IMR-90 (cell line): ENCODE measurements around the gene ELMOD3. TPM values are rescaled to one million over a fixed set of nuclear protein-coding genes. Genes with fewer than 3 reads are reported as not detected.

ENCODE experiments used
- ATAC-seq: fragments of 200-7000 bp; cut with Tn5 transposase; 2 replicates; pipeline ENCODE4 v1.9.1; 2020; ENCODE audit warnings: low read depth, mild to moderate bottlenecking, moderate library complexity
- BruUV-seq: library from RNA; stranded (reverse); fragments of 400-500 nt; replicated peaks from 2 replicates; lab custom pipeline; 2021; lab: Mats Ljungman, UMichigan
- CTCF ChIA-PET: fragments of 300-600 bp; formaldehyde crosslinking; extraction: SDS; loops from one replicate; lab custom pipeline; 2021; ENCODE audit warnings: antibody characterized with exemption; lab: Yijun Ruan, JAX
- POLR2A ChIA-PET: fragments of 300-600 bp; sonication (Branson Sonifier 250); formaldehyde crosslinking; loops from one replicate; lab custom pipeline; 2022; ENCODE audit warnings: antibody characterized with exemption; ENCODE audit not compliant: unreplicated experiment; lab: Charles Lee
- DNase-seq: peaks from one replicate; pipeline ENCODE4 v3.0.0; 2013
- H2AFZ ChIP-seq: replicated peaks from 2 replicates; pipeline ENCODE3; 2013; ENCODE audit warnings: low read length, mild to moderate bottlenecking; ENCODE audit not compliant: poor library complexity
- H2AK5ac ChIP-seq: 2 replicates; pipeline ENCODE4 v1.6.1; 2013; ENCODE audit warnings: low read depth, low read length, inconsistent platforms
- H2AK9ac ChIP-seq: replicated peaks from 2 replicates; pipeline ENCODE3; 2013; ENCODE audit warnings: mild to moderate bottlenecking, low read depth, low read length, moderate library complexity; ENCODE audit not compliant: poor library complexity
- H2BK120ac ChIP-seq: 2 replicates; pipeline ENCODE4 v1.6.1; 2013; ENCODE audit warnings: low read depth, low read length, inconsistent platforms
- H2BK15ac ChIP-seq: 3 replicates; pipeline ENCODE4 v1.6.1; 2013; ENCODE audit warnings: low read depth, low read length, inconsistent platforms
- H2BK20ac ChIP-seq: 2 replicates; pipeline ENCODE4 v1.6.1; 2013; ENCODE audit warnings: low read depth, mild to moderate bottlenecking, inconsistent platforms, low read length, moderate library complexity
- H2BK5ac ChIP-seq: 2 replicates; pipeline ENCODE4 v1.6.1; 2013; ENCODE audit warnings: mild to moderate bottlenecking, low read depth, low read length, inconsistent platforms; ENCODE audit not compliant: poor library complexity, severe bottlenecking
- H3K14ac ChIP-seq: replicated peaks from 2 replicates; pipeline ENCODE4 v1.6.1; 2013; ENCODE audit warnings: low read depth, low read length, inconsistent platforms
- H3K18ac ChIP-seq: 2 replicates; pipeline ENCODE4 v1.6.1; 2013; ENCODE audit warnings: low read depth, low read length, control low read depth
- H3K23ac ChIP-seq: 2 replicates; pipeline ENCODE4 v1.6.1; 2013; ENCODE audit warnings: low read depth, low read length, inconsistent platforms
- H3K27ac ChIP-seq: 2 replicates; pipeline ENCODE4 v1.5.1; 2013; ENCODE audit warnings: mild to moderate bottlenecking, control low read depth, low read length; ENCODE audit not compliant: insufficient read depth
- H3K27me3 ChIP-seq: 2 replicates; pipeline ENCODE4 v1.6.1; 2013; ENCODE audit warnings: low read length; ENCODE audit not compliant: control insufficient read depth, insufficient read depth
- H3K36me3 ChIP-seq: 2 replicates; pipeline ENCODE4 v1.6.1; 2013; ENCODE audit warnings: low read length, mixed read lengths; ENCODE audit not compliant: control insufficient read depth, insufficient read depth
- H3K4ac ChIP-seq: 2 replicates; pipeline ENCODE4 v1.6.1; 2013; ENCODE audit warnings: low read depth, low read length, inconsistent platforms
- H3K4me1 ChIP-seq: 2 replicates; pipeline ENCODE4 v1.6.1; 2013; ENCODE audit warnings: low read length, mixed read lengths; ENCODE audit not compliant: control insufficient read depth, insufficient read depth
- H3K4me2 ChIP-seq: 2 replicates; pipeline ENCODE4 v1.6.1; 2013; ENCODE audit warnings: low read depth, mild to moderate bottlenecking, control low read depth, low read length, moderate library complexity
- H3K4me3 ChIP-seq: 2 replicates; pipeline ENCODE4 v1.5.1; 2013; ENCODE audit warnings: low read depth, mild to moderate bottlenecking, control low read depth, low read length, moderate library complexity; ENCODE audit not compliant: insufficient read depth
- H3K56ac ChIP-seq: 2 replicates; pipeline ENCODE4 v1.6.1; 2013; ENCODE audit warnings: low read length, inconsistent platforms; ENCODE audit not compliant: insufficient read depth; ENCODE audit errors: extremely low read depth
- H3K79me1 ChIP-seq, 2 experiments: 2 replicates each; pipeline ENCODE4 v1.6.1; 2013; ENCODE audit warnings: low read length in 2 of 2, inconsistent platforms in 1 of 2, low read depth in 1 of 2
- H3K9ac ChIP-seq: 2 replicates; pipeline ENCODE4 v1.6.1; 2013; ENCODE audit warnings: low read depth, low read length, control low read depth
- H3K9me1 ChIP-seq: 2 replicates; pipeline ENCODE4 v1.6.1; 2013; ENCODE audit warnings: low read length, inconsistent platforms; ENCODE audit not compliant: insufficient read depth
- H3K9me3 ChIP-seq: 2 replicates; pipeline ENCODE4 v1.6.1; 2013; ENCODE audit warnings: low read length; ENCODE audit not compliant: control insufficient read depth, insufficient read depth
- H4K20me1 ChIP-seq: 2 replicates; pipeline ENCODE4 v1.6.1; 2013; ENCODE audit warnings: low read length, inconsistent platforms; ENCODE audit not compliant: insufficient read depth
- H4K5ac ChIP-seq: 2 replicates; pipeline ENCODE4 v1.6.1; 2013; ENCODE audit warnings: mild to moderate bottlenecking, low read depth, low read length, control low read depth
- H4K8ac ChIP-seq, 2 experiments: 2 replicates each; pipeline ENCODE4 v1.6.1; 2013; ENCODE audit warnings: low read depth in 2 of 2, low read length in 2 of 2, control low read depth in 1 of 2, inconsistent platforms in 1 of 2
- H4K91ac ChIP-seq: 2 replicates; pipeline ENCODE4 v1.6.1; 2013; ENCODE audit warnings: low read depth, low read length, inconsistent platforms; ENCODE audit not compliant: insufficient read depth
- CEBPB ChIP-seq: IDR thresholded peaks from 2 replicates; pipeline ENCODE4 v1.6.1; 2012; ENCODE audit warnings: low read depth, low read length, improper control_type of control experiment
- FOS ChIP-seq: fragments of 150-350 bp; IDR thresholded peaks from 2 replicates; pipeline ENCODE4 v1.6.1; 2016; ENCODE audit warnings: low read depth, low read length
- WGBS, 2 experiments: methylation state at CpG; one replicate each; pipeline versions ENCODE4 v1.1.5 to v1.1.7; 2013; ENCODE audit warnings: missing lambda C conversion rate in 2 of 2; ENCODE audit not compliant: insufficient read length in 1 of 2; ENCODE audit errors: extremely low coverage in 2 of 2; 5-methylcytosine and 5-hydroxymethylcytosine counted together
- dilution Hi-C: fragments of 300-500 bp; cut with HindIII; formaldehyde crosslinking; loops from one replicate; pipeline ENCODE4 v1.14.3; 2018; ENCODE audit warnings: low sequenced_read_pairs; ENCODE audit not compliant: unreplicated experiment
- in situ Hi-C: fragments of 300-500 bp; cut with MboI; formaldehyde crosslinking; loops from 3 replicates; pipeline ENCODE4 v1.14.3; 2019; ENCODE audit warnings: low sequenced_read_pairs, inconsistent platforms, mixed read lengths
- intact Hi-C: fragments of 100-400 bp; cut with micrococcal nuclease; formaldehyde crosslinking; loops from 2 replicates; pipeline ENCODE4 v1.10.0; 2022
- polyA plus RNA-seq, 3 experiments: library from polyadenylated mRNA; depleted of rRNA; stranded (reverse); fragments of >200 nt; gene quantifications; 2 replicates each; pipeline ENCODE4 v1.2.3, GENCODE V29; 2012; ENCODE audit warnings: low replicate concordance in 1 of 3
- total RNA-seq: library from RNA; depleted of rRNA; stranded (reverse); fragments of >200 nt; gene quantifications from 2 replicates; pipeline ENCODE4 v1.2.3, GENCODE V29; 2012

Gene ELMOD3
- total and polyA plus RNA-seq, 2 of the 4 experiments (the other 2 are of a cell fraction) = 13.1 to 20.7 TPM

DNA sequence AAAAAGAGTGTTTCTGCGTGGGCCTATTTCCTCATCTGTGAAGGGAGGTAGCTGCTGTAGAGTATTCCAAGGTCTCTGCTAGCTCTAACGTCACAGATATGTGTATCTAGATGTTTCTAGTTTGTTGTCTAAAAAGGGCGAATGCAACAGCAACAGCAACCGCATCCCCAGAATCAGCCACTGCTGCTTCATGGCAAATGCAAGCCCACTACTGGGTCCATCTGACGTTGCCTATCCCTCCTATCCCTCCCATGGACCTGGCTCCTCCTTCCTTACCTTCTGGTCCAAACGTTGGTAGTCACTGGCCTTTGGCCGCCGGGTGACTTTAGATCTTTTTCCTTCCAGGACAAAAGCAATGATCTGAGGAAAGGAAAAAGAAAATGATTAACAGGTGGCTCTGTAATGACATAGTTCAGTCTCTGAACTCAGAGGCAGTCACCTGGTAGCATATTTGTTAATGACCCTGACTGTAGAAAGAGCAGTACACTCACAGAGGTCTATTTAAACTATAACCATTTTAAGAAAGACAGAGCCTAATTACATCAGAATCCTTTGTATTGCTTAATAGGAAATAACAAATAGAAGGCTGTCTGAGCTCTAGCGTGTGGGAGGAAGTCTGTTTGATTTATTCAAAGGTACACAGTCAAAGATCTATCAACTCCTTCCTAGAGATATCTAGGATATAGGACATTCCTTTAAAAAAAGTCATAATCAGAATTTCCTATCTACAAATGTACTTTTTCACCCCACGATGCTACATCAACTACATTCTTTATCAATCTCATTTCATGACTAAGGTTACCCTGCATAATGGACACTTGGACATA lies 29.7 kb upstream of the ELMOD3 start:
- Histone ChIP-seq H3K4me1 (peaks cover 7% of the 10 kb centered on the region), H4K91ac (no peak overlapping the region), H3K14ac (peak overlapping the region; percentile 43; the same call in 1 of the 2 replicates), H3K18ac (no peak overlapping the region), H3K23ac (peak overlapping the region; percentile 56; the same call in 1 of the 2 replicates), H3K9me1 (peaks cover 9% of the 10 kb centered on the region), H3K27me3 (no peaks in the 10 kb centered on the region), H3K27ac (peak overlapping the region; percentile 28; the same call in 1 of the 2 replicates), H3K79me1 (peaks cover 18 to 81% of the 10 kb centered on the region in 2 experiments), H2AFZ (no peak overlapping the region), H2AK5ac (peak overlapping the region; percentile 20; the same call in 1 of the 2 replicates), H4K8ac (no peak overlapping the region), H2BK15ac (no peak overlapping the region), H3K36me3 (peaks cover 49% of the 10 kb centered on the region), H2AK9ac (no peak overlapping the region), H3K9ac (peak overlapping the region; percentile 10; the same call in 1 of the 2 replicates), H2BK120ac (peak overlapping the region; percentile 55; the same call in 1 of the 2 replicates), H3K4me3 (peak overlapping the region; percentile 57), H4K5ac (no peak overlapping the region), H3K9me3 (no peaks in the 10 kb centered on the region), H3K56ac (no peak overlapping the region), H3K4ac (peak overlapping the region; percentile 47; the same call in 1 of the 2 replicates), H2BK20ac (no peak overlapping the region), H4K20me1 (peaks cover 50% of the 10 kb centered on the region), H3K4me2 (peak overlapping the region; percentile 100), H2BK5ac (peak overlapping the region; percentile 43)
- peak; percentile 35 for DNase-seq
- 90% methylated on average over 2 of the region's 10 CpGs; no CpG with 5 or more reads in 1 of the 2 experiments for WGBS, 2 experiments
- dilution Hi-C loops (no loop called here), in situ Hi-C loops (no loop called here), intact Hi-C loops (loop anchor here (5.0 kb wide), 1 partner anchor 227 kb away; no protein-coding TSS in a partner anchor)
- BruUV-seq = no TSS peak
- no peak for ATAC-seq
- POLR2A ChIA-PET = no interaction called here
- CTCF ChIA-PET = no interaction called here
- TF ChIP-seq FOS (no peak), CEBPB (peak; percentile 86)
